ENCODE results near the gene WASF2. TPM values are rescaled to one million over a fixed set of nuclear protein-coding genes. Genes with fewer than 3 reads are reported as not detected.

Gene WASF2
- total RNA-seq, 1 experiment from 2014 or later, result 65.9 TPM

- Histone ChIP-seq H2BK15ac (ENCODE audit: low read depth, low read length) (no peak overlapping the region), H4K8ac (replicated peaks; ENCODE audit: insufficient read length, low read depth, low read length) (no peak overlapping the region), H3K23ac (ENCODE audit: insufficient read length, low read depth, low read length) (no peak overlapping the region), H2BK12ac (ENCODE audit: insufficient read length, low read depth, low read length) (no peak overlapping the region), H3K9ac (ENCODE audit: extremely low read depth, insufficient read length, low read length) (no peak overlapping the region), H3K9me3 (ENCODE audit: control insufficient read depth, low read depth, low read length) (no peaks in the 10 kb centered on the region), H3T11ph (ENCODE audit: low read length) (no peak overlapping the region), H3K27me3 (ENCODE audit: insufficient read depth, low read length) (no peaks in the 10 kb centered on the region), H3K27ac (ENCODE audit: insufficient read length, low read depth, low read length) (no peak overlapping the region), H3K4me1 (ENCODE audit: insufficient read depth, low read length) (no peaks in the 10 kb centered on the region; the same call in 1 of the 2 replicates), H2AK5ac (ENCODE audit: insufficient read length, low read length) (no peak overlapping the region), H4K5ac (ENCODE audit: insufficient read length, low read depth, low read length) (no peak overlapping the region), H4K20me1 (ENCODE audit: control insufficient read depth, insufficient read depth, insufficient read length) (no peaks in the 10 kb centered on the region), H3K18ac (ENCODE audit: insufficient read length, low read depth, low read length) (no peak overlapping the region), H3K79me2 (ENCODE audit: insufficient read depth, low read length) (peaks cover 13% of the 10 kb centered on the region; the same call in 1 of the 2 replicates), H2AFZ (ENCODE audit: low read length) (no peak overlapping the region), H3K56ac (ENCODE audit: insufficient read length, low read depth, low read length) (no peak overlapping the region), H3K14ac (ENCODE audit: insufficient read depth, low read length) (no peak overlapping the region), H2BK120ac (ENCODE audit: low read depth, low read length, poor library complexity, severe bottlenecking) (no peak overlapping the region), H3K79me1 (ENCODE audit: insufficient read depth, low read depth, low read length, poor library complexity, severe bottlenecking) (peaks cover 4% of the 10 kb centered on the region), H3K4ac (ENCODE audit: low read depth, low read length) (no peak overlapping the region), H2BK20ac (ENCODE audit: low read depth, low read length, poor library complexity, severe bottlenecking) (no peak overlapping the region), H4K91ac (ENCODE audit: insufficient read length, low read depth, low read length) (no peak overlapping the region), H2BK5ac (ENCODE audit: insufficient read length, low read length) (no peak overlapping the region), H3K23me2 (ENCODE audit: insufficient read length, low read depth, low read length, poor library complexity, severe bottlenecking) (no peaks in the 10 kb centered on the region), H3K4me2 (ENCODE audit: insufficient read depth, insufficient read length, low read length) (no peak overlapping the region)
- peaks cover 0 to 9% (median 3%) of the 10 kb centered on the region in 3 experiments; a peak in 4 of 7 replicates for H3K36me3 Mint-ChIP-seq (ENCODE audit: insufficient read depth in 1 of 3, low read depth in 3 of 3)
- no peak for DNase-seq
- no peak for TF ChIP-seq CTCF (conservative IDR thresholded peaks at IDR 0.05)
- peak overlapping the region in 1 of 3 experiments; percentile 33; a peak in 1 of 7 replicates for H3K27ac Mint-ChIP-seq
- no CpG with 5 or more reads among the region's 2 CpGs for WGBS (ENCODE audit: extremely low coverage, insufficient read length, low lambda C conversion rate)
- no peaks in the 10 kb centered on the region for H3K27me3 Mint-ChIP-seq (ENCODE audit: low read depth)
- no peaks in the 10 kb centered on the region for H3K9me3 Mint-ChIP-seq
- H3K4me3 Mint-ChIP-seq, result no peak overlapping the region
- H3K4me1 Mint-ChIP-seq, result peaks cover 7 to 8% of the 10 kb centered on the region in 2 experiments; a peak in 3 of 4 replicates
Observed at GRCh38 chr1:27481994-27482620, 7.9 kb downstream of the WASF2 start.
